HEK293T (cell line): ENCODE data around the gene WDR1.

ENCODE experiments used
- CTCF ChIA-PET: fragments of 350-600 bp; formaldehyde crosslinking; extraction: SDS; loops from one replicate; lab custom pipeline; 2021; ENCODE audit warnings: antibody characterized with exemption, inconsistent platforms; lab: Yijun Ruan, JAX
- POLR2A ChIA-PET: fragments of 350-600 bp; formaldehyde crosslinking; extraction: SDS; loops from one replicate; lab custom pipeline; 2020; ENCODE audit warnings: antibody characterized with exemption, inconsistent platforms; lab: Yijun Ruan, JAX
- DNase-seq: peaks from one replicate; pipeline ENCODE4 v3.0.0; 2012; ENCODE audit warnings: mixed read lengths; ENCODE audit errors: extremely low spot score
- ARNT ChIP-seq: fragments of 450-650 bp; IDR thresholded peaks from 2 replicates; pipeline ENCODE4 v1.6.1; 2017; ENCODE audit warnings: mild to moderate bottlenecking
- BHLHE40 ChIP-seq: fragments of 450-650 bp; IDR thresholded peaks from 2 replicates; pipeline ENCODE4 v1.6.1; 2016; ENCODE audit warnings: mild to moderate bottlenecking, moderate library complexity, borderline replicate concordance
- CTBP1 ChIP-seq: fragments of 450-650 bp; IDR thresholded peaks from 2 replicates; pipeline ENCODE4 v1.6.1; 2016; ENCODE audit warnings: borderline replicate concordance
- ELF4 ChIP-seq: fragments of 450-650 bp; IDR thresholded peaks from 2 replicates; pipeline ENCODE4 v1.6.1; 2017; ENCODE audit warnings: antibody characterized with exemption
- FOXA1 ChIP-seq: fragments of 450-650 bp; IDR thresholded peaks from 2 replicates; pipeline ENCODE4 v1.6.1; 2016; ENCODE audit warnings: mild to moderate bottlenecking
- FOXK2 ChIP-seq: fragments of 450-650 bp; IDR thresholded peaks from 2 replicates; pipeline ENCODE4 v1.6.1; 2016; ENCODE audit warnings: mild to moderate bottlenecking
- FOXM1 ChIP-seq: fragments of 450-650 bp; IDR thresholded peaks from 2 replicates; pipeline ENCODE4 v1.6.1; 2017; ENCODE audit warnings: mild to moderate bottlenecking, borderline replicate concordance
- HDGF ChIP-seq: fragments of 450-650 bp; IDR thresholded peaks from 2 replicates; pipeline ENCODE4 v1.6.1; 2017; ENCODE audit warnings: antibody characterized with exemption, borderline replicate concordance
- L3MBTL2 ChIP-seq: fragments of 450-650 bp; conservative IDR thresholded peaks from 2 replicates; pipeline ENCODE4 v1.6.1; 2016; ENCODE audit warnings: mild to moderate bottlenecking
- LEF1 ChIP-seq: fragments of 450-650 bp; IDR thresholded peaks from 2 replicates; pipeline ENCODE4 v1.6.1; 2017; ENCODE audit warnings: mild to moderate bottlenecking, borderline replicate concordance
- NFRKB ChIP-seq: fragments of 450-650 bp; IDR thresholded peaks from 2 replicates; pipeline ENCODE4 v1.6.1; 2016; ENCODE audit warnings: mild to moderate bottlenecking, moderate library complexity
- SP1 ChIP-seq: fragments of 450-650 bp; IDR thresholded peaks from 2 replicates; pipeline ENCODE4 v1.6.1; 2017
- SUZ12 ChIP-seq: fragments of 450-650 bp; IDR thresholded peaks from 2 replicates; pipeline ENCODE4 v1.6.1; 2016; ENCODE audit warnings: mild to moderate bottlenecking
- TARDBP ChIP-seq: fragments of 450-650 bp; IDR thresholded peaks from 2 replicates; pipeline ENCODE4 v1.6.1; 2016
- ZNF384 ChIP-seq: fragments of 450-650 bp; IDR thresholded peaks from 2 replicates; pipeline ENCODE4 v1.6.1; 2016
- TF ChIP-seq, protein P1 (sequence below): fragments of 450-650 bp; IDR thresholded peaks from 2 replicates; pipeline ENCODE4 v1.6.1; 2016

The WDR1 gene

DNA sequence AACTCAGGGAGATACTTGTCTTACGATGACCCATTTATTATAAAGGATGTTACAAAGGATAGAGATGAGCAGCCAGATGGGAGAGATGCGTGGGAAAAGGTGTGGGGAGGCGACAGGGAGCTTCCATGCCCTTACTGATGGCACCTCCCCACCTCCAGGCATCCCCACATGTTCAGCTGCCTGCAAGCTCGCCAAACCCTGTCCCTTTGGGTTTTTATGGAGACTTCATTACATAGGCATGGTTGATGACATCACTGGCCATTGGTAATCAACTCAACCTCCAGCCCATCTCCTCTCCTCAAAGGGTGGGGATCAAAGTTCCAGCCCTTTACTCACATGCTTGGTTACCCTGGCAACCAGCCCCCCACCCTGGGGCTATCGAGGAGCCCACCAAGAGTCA lies 65.9 kb downstream of the WDR1 start:
- ChIA-PET POLR2A (no interaction called here), CTCF (no interaction called here)
- TF ChIP-seq CTBP1 (no peak), NFRKB (no peak), FOXM1 (no peak), FOXK2 (no peak), LEF1 (no peak), SP1 (no peak), BHLHE40 (no peak), L3MBTL2 (no peak), ZNF384 (no peak)
- TF ChIP-seq, protein P1, sequence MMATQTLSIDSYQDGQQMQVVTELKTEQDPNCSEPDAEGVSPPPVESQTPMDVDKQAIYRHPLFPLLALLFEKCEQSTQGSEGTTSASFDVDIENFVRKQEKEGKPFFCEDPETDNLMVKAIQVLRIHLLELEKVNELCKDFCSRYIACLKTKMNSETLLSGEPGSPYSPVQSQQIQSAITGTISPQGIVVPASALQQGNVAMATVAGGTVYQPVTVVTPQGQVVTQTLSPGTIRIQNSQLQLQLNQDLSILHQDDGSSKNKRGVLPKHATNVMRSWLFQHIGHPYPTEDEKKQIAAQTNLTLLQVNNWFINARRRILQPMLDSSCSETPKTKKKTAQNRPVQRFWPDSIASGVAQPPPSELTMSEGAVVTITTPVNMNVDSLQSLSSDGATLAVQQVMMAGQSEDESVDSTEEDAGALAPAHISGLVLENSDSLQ: no peak
- no peak for DNase-seq

DNA sequence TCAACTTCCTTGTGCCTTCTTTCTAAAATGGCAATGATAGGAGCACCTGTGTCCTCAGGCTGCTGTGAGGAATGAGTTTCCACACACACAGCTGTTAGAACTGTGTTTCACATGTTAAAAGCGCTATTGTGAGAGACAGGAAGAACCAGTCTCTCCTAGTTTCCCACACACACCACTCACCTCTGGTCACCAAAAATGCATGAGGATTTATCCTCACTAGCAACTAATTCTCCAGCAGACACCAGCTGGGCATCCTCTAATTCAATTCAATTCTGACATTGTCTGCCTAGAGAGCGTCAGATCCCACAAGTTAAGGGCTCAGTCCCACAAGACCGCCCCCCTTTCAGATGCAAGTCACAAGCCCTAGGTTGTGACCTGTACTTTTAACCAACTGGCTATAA lies 66.3 kb downstream of the WDR1 start:
- DNase-seq: no peak
- CTCF ChIA-PET: no interaction called here
- POLR2A ChIA-PET: no interaction called here
- no peak for TF ChIP-seq CTBP1
- no peak for TF ChIP-seq ELF4
- no peak for TF ChIP-seq FOXA1
- no peak for TF ChIP-seq BHLHE40
- no peak for TF ChIP-seq ZNF384
- TF ChIP-seq LEF1: no peak
- no peak for TF ChIP-seq NFRKB
- TF ChIP-seq FOXK2: no peak
- TF ChIP-seq L3MBTL2: no peak
- no peak for TF ChIP-seq TARDBP
- no peak for TF ChIP-seq HDGF
- TF ChIP-seq SUZ12: no peak
- TF ChIP-seq, protein P1: no peak
- TF ChIP-seq SP1: no peak
- TF ChIP-seq ARNT: no peak
- TF ChIP-seq FOXM1: no peak

DNA sequence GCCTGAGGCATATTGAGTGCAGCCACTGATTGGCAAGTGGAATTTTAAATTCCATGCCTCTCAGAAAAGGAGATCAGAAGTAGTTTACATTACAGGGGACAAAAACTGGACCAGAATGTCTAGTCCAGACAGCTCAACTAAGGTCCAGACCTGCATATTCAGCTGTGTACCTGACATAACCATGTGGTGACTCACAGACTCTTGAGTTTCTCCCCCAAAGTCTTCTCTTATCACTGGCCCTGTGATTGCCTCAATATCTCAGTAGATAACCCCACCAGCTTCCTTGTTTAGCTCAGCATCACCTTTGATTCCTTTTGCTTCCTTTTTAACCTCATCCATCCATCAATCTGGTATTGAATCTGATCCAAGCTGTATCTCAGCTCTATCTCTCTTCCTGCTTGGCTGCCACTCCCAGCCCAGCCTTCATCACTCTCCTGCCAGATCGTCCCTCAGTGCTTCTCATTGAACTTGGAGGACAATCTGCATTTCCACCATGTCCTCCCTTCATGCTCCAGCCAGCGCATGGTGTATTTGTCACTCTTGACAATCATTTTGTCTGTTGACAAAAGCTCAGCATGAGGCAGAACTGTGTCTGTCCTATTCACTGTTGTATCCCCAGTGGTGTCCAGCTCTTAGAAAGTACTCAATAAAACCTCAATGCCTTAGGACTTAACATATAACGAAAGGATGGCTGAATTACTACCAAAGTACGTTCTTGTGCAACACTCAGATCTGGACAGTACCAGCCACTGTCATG lies 67.5 kb downstream of the WDR1 start:
- ChIA-PET POLR2A (interaction anchor here (0.7 kb wide), 1 partner anchor 425 kb away, joined by 3 read pairs; no protein-coding TSS in a partner anchor), CTCF (no interaction called here)
- no peak for DNase-seq
- TF ChIP-seq L3MBTL2 (no peak), SP1 (no peak), LEF1 (no peak), BHLHE40 (no peak), CTBP1 (no peak), ARNT (no peak)

DNA sequence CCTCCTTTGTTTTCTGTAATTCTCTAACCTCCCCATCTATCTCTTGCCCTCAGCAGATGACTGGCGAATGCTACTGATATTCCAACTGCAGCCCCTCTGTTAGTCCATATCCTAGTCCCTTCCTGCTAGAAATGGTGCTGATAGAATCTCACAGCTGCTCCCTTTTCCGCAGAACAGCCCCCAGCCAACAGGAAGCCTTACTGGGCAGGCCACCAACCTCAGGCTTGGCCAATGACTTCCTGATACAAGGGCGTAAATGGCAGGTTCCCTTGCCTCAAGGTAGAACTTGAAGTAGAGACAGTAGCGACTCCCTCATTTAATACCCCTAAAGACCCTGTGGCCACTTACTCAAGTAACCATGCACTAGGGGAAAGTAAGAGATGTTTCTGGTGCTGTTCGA lies 68.6 kb downstream of the WDR1 start:
- CTCF ChIA-PET: no interaction called here
- POLR2A ChIA-PET: no interaction called here
- TF ChIP-seq FOXM1 (no peak), SUZ12 (no peak), FOXK2 (no peak), LEF1 (no peak), ZNF384 (no peak), BHLHE40 (no peak), TARDBP (no peak), SP1 (no peak), L3MBTL2 (no peak), ELF4 (no peak), NFRKB (no peak), ARNT (no peak), HDGF (no peak), FOXA1 (no peak), CTBP1 (no peak)
- TF ChIP-seq, protein P1: no peak
- no peak for DNase-seq

DNA sequence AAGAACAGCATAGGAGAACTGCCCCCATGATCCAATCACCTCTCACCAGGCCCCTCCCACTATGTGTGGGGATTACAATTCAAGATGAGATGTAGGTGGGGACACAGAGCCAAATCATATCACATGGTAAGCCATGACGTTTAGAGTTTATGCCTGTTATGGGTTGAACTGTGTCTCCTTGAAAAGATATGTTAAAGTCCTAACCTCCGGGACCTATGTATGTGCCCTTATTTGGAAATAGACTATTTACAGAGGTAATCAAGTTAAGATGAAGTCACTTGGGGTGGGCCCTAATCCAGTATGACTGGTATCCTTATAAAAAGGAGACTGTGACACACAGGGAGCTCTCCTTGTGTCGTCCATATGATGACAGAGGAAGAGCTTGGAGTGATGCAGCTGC lies 70.1 kb downstream of the WDR1 start:
- ChIA-PET POLR2A (no interaction called here), CTCF (no interaction called here)
- DNase-seq: no peak
- TF ChIP-seq FOXA1: no peak
- TF ChIP-seq ELF4: no peak
- TF ChIP-seq ZNF384: no peak
- no peak for TF ChIP-seq LEF1
- no peak for TF ChIP-seq NFRKB
- TF ChIP-seq FOXK2: no peak
- TF ChIP-seq ARNT: no peak
- TF ChIP-seq FOXM1: no peak
- TF ChIP-seq BHLHE40: no peak
- TF ChIP-seq SUZ12: no peak
- TF ChIP-seq TARDBP: no peak
- TF ChIP-seq L3MBTL2: no peak
- TF ChIP-seq CTBP1: no peak
- no peak for TF ChIP-seq HDGF
- TF ChIP-seq, protein P1: no peak
- no peak for TF ChIP-seq SP1
